CD4-positive, alpha-beta T cell treated with Interleukin-17A for 4 hours (primary cell): ENCODE measurements around the gene LINC00632.
A peak's percentile ranks its signal among the peaks of the same experiment; 100 is the strongest.

ENCODE experiments used
- DNase-seq: peaks from one replicate; pipeline ENCODE4 v3.0.0-alpha.2; 2020; ENCODE audit warnings: mixed read lengths

LINC00632 gene

GRCh38 chrX:140765043-140765784, 55.7 kb downstream of the LINC00632 start:
- no peak for DNase-seq

GRCh38 chrX:140766024-140766611, 56.6 kb downstream of the LINC00632 start:
- peak; percentile 56 for DNase-seq

- no peak for DNase-seq
These were observed 58.1 kb downstream of the LINC00632 start for GRCh38 chrX:140767646-140768045.

GRCh38 chrX:140775211-140775610, 65.7 kb downstream of the LINC00632 start:
- DNase-seq: no peak

GRCh38 chrX:140776320-140776719, 66.8 kb downstream of the LINC00632 start:
- no peak for DNase-seq

- no peak for DNase-seq
These were observed 85.1 kb downstream of the LINC00632 start for GRCh38 chrX:140794642-140795041.

- DNase-seq: no peak
These were observed 89.7 kb downstream of the LINC00632 start for GRCh38 chrX:140799216-140799615.

- no peak for DNase-seq
These were observed 94.7 kb downstream of the LINC00632 start for GRCh38 chrX:140804292-140804691.

- no peak for DNase-seq
These were observed 106.3 kb downstream of the LINC00632 start for GRCh38 chrX:140815868-140816267.

- DNase-seq: no peak
These were observed 108.4 kb downstream of the LINC00632 start for GRCh38 chrX:140817943-140818342.

GRCh38 chrX:140821280-140821679, 111.7 kb downstream of the LINC00632 start:
- DNase-seq: no peak

- DNase-seq: no peak
These were observed 112.6 kb downstream of the LINC00632 start for GRCh38 chrX:140822184-140822583.

GRCh38 chrX:140822861-140823260, 113.3 kb downstream of the LINC00632 start:
- no peak for DNase-seq

- no peak for DNase-seq
These were observed 127.3 kb downstream of the LINC00632 start for GRCh38 chrX:140836874-140837273.
